Tibial nerve (tissue), 4 donors: ENCODE measurements around the gene FAP. TPM values are rescaled to one million over a fixed set of nuclear protein-coding genes. Genes with fewer than 3 reads are reported as not detected.

ENCODE experiments used
- DNase-seq, 2 donors: peaks; one replicate each; pipeline ENCODE4 v3.0.0-alpha.2; 2019; ENCODE audit warnings: low spot score in 2 of 2
- H3K27ac ChIP-seq, 4 donors: fragments of 200-600 bp; sonication (generic) in 3 of 4; one replicate each; pipeline ENCODE4 v1.5.1; 2017 to 2019; ENCODE audit warnings: mild to moderate bottlenecking in 1 of 4
- H3K27me3 ChIP-seq, 2 donors: fragments of 200-600 bp; sonication (generic) in 1 of 2; one replicate each; pipeline versions ENCODE4 v1.5.1 to v1.6.0; 2017 to 2019
- H3K36me3 ChIP-seq, 3 donors: fragments of 200-600 bp; sonication (generic); one replicate each; pipeline ENCODE4 v1.5.1; 2018 to 2019
- H3K4me1 ChIP-seq, 4 donors: fragments of 200-600 bp; sonication (generic) in 3 of 4; one replicate each; pipeline ENCODE4 v1.5.1; 2017 to 2019
- H3K4me3 ChIP-seq, 4 donors: fragments of 200-600 bp; sonication (generic) in 3 of 4; one replicate each; pipeline ENCODE4 v1.5.1; 2017 to 2019; ENCODE audit warnings: mild to moderate bottlenecking in 1 of 4, moderate library complexity in 1 of 4
- H3K9me3 ChIP-seq, 4 donors: fragments of 200-600 bp; sonication (generic) in 3 of 4; one replicate each; pipeline ENCODE4 v1.5.1; 2017 to 2019
- CTCF ChIP-seq, 5 experiments: fragments of 200-600 bp in 3 of 5; fragments of 450-650 bp in 2 of 5; sonication (generic) in 3 of 5; IDR thresholded peaks; one replicate each; pipeline ENCODE4 v1.5.1; 2016 to 2019; ENCODE audit warnings: antibody characterized with exemption in 5 of 5, mild to moderate bottlenecking in 3 of 5, moderate library complexity in 2 of 5
- EP300 ChIP-seq, 2 donors: sonication (generic); formaldehyde crosslinking; IDR thresholded peaks; one replicate each; pipeline ENCODE4 v1.6.1; 2017; ENCODE audit warnings: antibody characterized with exemption in 2 of 2, mild to moderate bottlenecking in 1 of 2
- POLR2A ChIP-seq, 2 donors: fragments of 450-650 bp; IDR thresholded peaks; one replicate each; pipeline ENCODE4 v1.6.1; 2017; ENCODE audit warnings: antibody characterized with exemption in 2 of 2, mild to moderate bottlenecking in 2 of 2, moderate library complexity in 2 of 2
- WGBS, 2 donors: methylation state at CpG; one replicate each; pipeline ENCODE4 v1.1.5; 2018; 5-methylcytosine and 5-hydroxymethylcytosine counted together
- total RNA-seq, 4 donors: library from RNA; depleted of rRNA; stranded (reverse); fragments of >200 nt; gene quantifications; one replicate each; pipeline ENCODE4 v1.1.0, GENCODE V29; 2016

FAP gene
- total RNA-seq, 4 donors from 2014 or later: 2.0 to 12.0 (median 5.6) TPM

- Histone ChIP-seq H3K4me3 (no peak overlapping the region), H3K27me3 (no peaks in the 10 kb centered on the region), H3K4me1 (peaks cover 0 to 16% (median 2%) of the 10 kb centered on the region in 4 donors), H3K36me3 (peaks cover 0 to 11% (median 0%) of the 10 kb centered on the region in 3 donors), H3K9me3 (no peaks in the 10 kb centered on the region), H3K27ac (peak overlapping the region in 2 of 4 donors; percentile 8 to 45)
- no peak for DNase-seq
- TF ChIP-seq CTCF (IDR thresholded peaks at IDR 0.05): no peak
- TF ChIP-seq EP300 (IDR thresholded peaks at IDR 0.05): no peak
- TF ChIP-seq POLR2A (IDR thresholded peaks at IDR 0.05): no peak
- 60 to 64% methylated on average over 4 of the region's 4 CpGs for WGBS, 2 donors
Measured at GRCh38 chr2:162261032-162261945, 18.0 kb upstream of the FAP start.

GRCh38 chr2:162258686-162259085 lies 15.4 kb upstream of the FAP start:
- TF ChIP-seq POLR2A (IDR thresholded peaks at IDR 0.05) (no peak), EP300 (IDR thresholded peaks at IDR 0.05) (no peak), CTCF (IDR thresholded peaks at IDR 0.05) (no peak)
- no peaks in the 10 kb centered on the region for H3K27me3 ChIP-seq
- H3K9me3 ChIP-seq: no peaks in the 10 kb centered on the region
- H3K27ac ChIP-seq: no peak overlapping the region
- H3K4me1 ChIP-seq: peaks cover 0 to 16% (median 2%) of the 10 kb centered on the region in 4 donors
- H3K36me3 ChIP-seq: no peaks in the 10 kb centered on the region
- no peak overlapping the region for H3K4me3 ChIP-seq
- 70 to 71% methylated on average over 2 of the region's 2 CpGs for WGBS, 2 donors
- no peak for DNase-seq

GRCh38 chr2:162258169-162258568 lies 14.9 kb upstream of the FAP start:
- DNase-seq: no peak
- TF ChIP-seq POLR2A (IDR thresholded peaks at IDR 0.05) (no peak), EP300 (IDR thresholded peaks at IDR 0.05) (no peak), CTCF (IDR thresholded peaks at IDR 0.05) (no peak)
- H3K36me3 ChIP-seq: no peaks in the 10 kb centered on the region
- H3K27ac ChIP-seq: no peak overlapping the region
- peaks cover 0 to 16% (median 2%) of the 10 kb centered on the region in 4 donors for H3K4me1 ChIP-seq
- no peak overlapping the region for H3K4me3 ChIP-seq
- no peaks in the 10 kb centered on the region for H3K27me3 ChIP-seq
- H3K9me3 ChIP-seq: no peaks in the 10 kb centered on the region
- WGBS, 2 donors: 91 to 92% methylated on average over 4 of the region's 4 CpGs

- Histone ChIP-seq H3K27ac (no peak overlapping the region), H3K4me3 (no peak overlapping the region), H3K4me1 (peaks cover 0 to 16% (median 2%) of the 10 kb centered on the region in 4 donors), H3K36me3 (no peaks in the 10 kb centered on the region), H3K27me3 (no peaks in the 10 kb centered on the region), H3K9me3 (no peaks in the 10 kb centered on the region)
- DNase-seq: no peak
- TF ChIP-seq CTCF (IDR thresholded peaks at IDR 0.05): no peak
- no peak for TF ChIP-seq EP300 (IDR thresholded peaks at IDR 0.05)
- TF ChIP-seq POLR2A (IDR thresholded peaks at IDR 0.05): no peak
- 34 to 57% methylated on average over 1 of the region's 1 CpG for WGBS, 2 donors
Measured at GRCh38 chr2:162257425-162257824, 14.2 kb upstream of the FAP start.

- TF ChIP-seq POLR2A (IDR thresholded peaks at IDR 0.05) (no peak), EP300 (IDR thresholded peaks at IDR 0.05) (no peak), CTCF (IDR thresholded peaks at IDR 0.05) (no peak)
- WGBS, 2 donors: 66 to 68% methylated on average over 2 of the region's 2 CpGs
- no peaks in the 10 kb centered on the region for H3K9me3 ChIP-seq
- H3K36me3 ChIP-seq: no peaks in the 10 kb centered on the region
- no peak for DNase-seq
- no peak overlapping the region for H3K27ac ChIP-seq
- peaks cover 0 to 14% (median 2%) of the 10 kb centered on the region in 4 donors for H3K4me1 ChIP-seq
- no peak overlapping the region for H3K4me3 ChIP-seq
- no peaks in the 10 kb centered on the region for H3K27me3 ChIP-seq
Measured at GRCh38 chr2:162256591-162256991, 13.3 kb upstream of the FAP start.
